Heart left ventricle (tissue), 16 donors: ENCODE data around the gene ITGAX. TPM values are rescaled to one million over a fixed set of nuclear protein-coding genes. Genes with fewer than 3 reads are reported as not detected.

Experiments used
- ATAC-seq, 4 donors: fragments of 200-7000 bp; cut with Tn5 transposase; one replicate each; pipeline ENCODE4 v1.9.1; 2020 to 2022; ENCODE audit warnings: moderate library complexity in 4 of 4, mild to moderate bottlenecking in 3 of 4, moderate number of reproducible peaks in 1 of 4
- DNase-seq, 5 donors: peaks; one replicate each; pipeline ENCODE4 v3.0.0-alpha.2; 2020
- H3K27ac ChIP-seq, 12 donors: fragments of 200-600 bp; sonication (generic) in 4 of 12; one replicate each; pipeline versions ENCODE4 v1.5.0 to v1.8.0; 2016 to 2022; ENCODE audit warnings: mild to moderate bottlenecking in 2 of 12
- H3K27me3 ChIP-seq, 9 donors: fragments of 200-600 bp; sonication (generic) in 2 of 9; one replicate each; pipeline versions ENCODE4 v1.5.1 to v1.8.0; 2016 to 2022; ENCODE audit warnings: mild to moderate bottlenecking in 3 of 9
- H3K36me3 ChIP-seq, 9 donors: fragments of 200-600 bp; sonication (generic) in 2 of 9; one replicate each; pipeline versions ENCODE4 v1.5.0 to v1.8.0; 2018 to 2022; ENCODE audit warnings: mild to moderate bottlenecking in 2 of 9
- H3K4me1 ChIP-seq, 12 donors: fragments of 200-600 bp; sonication (generic) in 4 of 12; one replicate each; pipeline versions ENCODE4 v1.5.0 to v1.8.0; 2016 to 2022; ENCODE audit warnings: mild to moderate bottlenecking in 3 of 12
- H3K4me3 ChIP-seq, 12 donors: fragments of 200-600 bp; sonication (generic) in 4 of 12; one replicate each; pipeline versions ENCODE4 v1.5.0 to v1.8.0; 2017 to 2022; ENCODE audit warnings: mild to moderate bottlenecking in 9 of 12, moderate library complexity in 4 of 12
- H3K9me3 ChIP-seq, 12 donors: fragments of 200-600 bp; sonication (generic) in 4 of 12; one replicate each; pipeline versions ENCODE4 v1.5.0 to v1.8.0; 2016 to 2022; ENCODE audit warnings: mild to moderate bottlenecking in 1 of 12
- CTCF ChIP-seq, 12 donors: fragments of 200-600 bp; sonication (generic) in 4 of 12; IDR thresholded peaks; one replicate each; pipeline versions ENCODE4 v1.5.0 to v1.8.0; 2018 to 2022; ENCODE audit warnings: antibody characterized with exemption in 12 of 12, mild to moderate bottlenecking in 5 of 12
- POLR2A ChIP-seq, 2 donors: fragments of 450-650 bp; IDR thresholded peaks; one replicate each; pipeline ENCODE4 v1.6.1; 2017; ENCODE audit warnings: antibody characterized with exemption in 2 of 2, mild to moderate bottlenecking in 2 of 2, moderate library complexity in 2 of 2
- WGBS, 4 donors: extraction: QIAGEN DNeasy Blood & Tissue Kit in 2 of 4; methylation state at CpG; one replicate each; pipeline versions ENCODE4 v1.1.5 to v1.1.7; 2013 to 2018; 5-methylcytosine and 5-hydroxymethylcytosine counted together
- intact Hi-C, 10 donors: fragments of 100-400 bp; cut with DNase I; formaldehyde crosslinking; loops; one replicate each; pipeline versions ENCODE4 v1.11.1 to v1.14.2; 2022
- polyA plus RNA-seq, 2 donors: library from polyadenylated mRNA; stranded (reverse); fragments of 200-250 nt; gene quantifications; one replicate each; pipeline ENCODE4 v1.2.3, GENCODE V29; 2013
- total RNA-seq, 9 donors: library from RNA; depleted of rRNA in 2 of 9; stranded (reverse); fragments of >200 nt in 2 of 9; fragmentation: NEBNext Ultra II Directional in 3 of 9; extraction: Animal tissue kit (Norgen Biotek cat#: 25700) in 3 of 9; gene quantifications; one replicate each; pipeline versions ENCODE4 v1.1.0 to v1.2.4, GENCODE V29; 2016 to 2023
- donor health status: ischemic (EF 13 %, LVEDD 7.1; RV severe dilation, severe dysfunction).
- donor health status: healthy with polysubstance abuse.
- donor health status: DM: no; HTN: yes; CAD: no.
- donor health status: DM: no; HTN: no; CAD: no.
- donor health status: ischemic (EF 25% LVEDD 6.9; RV normal size, moderate dysfunction).
- donor health status: ischemic (EF 25% LVEDD 5.7; RV mildly dilated, moderate dysfunction).
- donor health status: healthy.
- donor health status: DM: yes; HTN: yes; CAD: no.
- donor health status: ischemic (EF 35%, LVEDD 5.7; RV mildly dilated, moderate dysfunction).
- donor health status: nonischemic (EF 11% LVEDD 7.7; RV severe dilation, severe dysfunction).
- donor health status: DM: yes; HTN: yes; CAD: no.
- donor health status: PGD.
- donor health status: ischemic (EF 29% LVEDD 5.4; RV normal size, mild dysfunction).
- donor health status: nonischemic (EF 23%, LVEDD 6.1; RV moderate dilation, normal function).

The ITGAX gene
- total and polyA plus RNA-seq, 11 donors = 0.73 to 52.7 (median 2.0) TPM

- DNase-seq (no peak), ATAC-seq (no peak)
- H3K36me3 ChIP-seq = no peaks in the 10 kb centered on the region
- H3K4me3 ChIP-seq = no peak overlapping the region
- H3K27ac ChIP-seq = no peak overlapping the region
- H3K4me1 ChIP-seq = peaks cover 0 to 47% (median 0%) of the 10 kb centered on the region in 12 donors
- TF ChIP-seq CTCF (IDR thresholded peaks at IDR 0.05) = no peak
- TF ChIP-seq POLR2A (IDR thresholded peaks at IDR 0.05) = no peak
- intact Hi-C loops = no loop called here
- 75 to 86% (median 80%) methylated on average over 1 to 2 of the region's 2 CpGs for WGBS, 4 donors
- peaks cover 0 to 9% (median 0%) of the 10 kb centered on the region in 9 donors for H3K27me3 ChIP-seq
- no peaks in the 10 kb centered on the region for H3K9me3 ChIP-seq
These were observed 45.2 kb downstream of the ITGAX start for GRCh38 chr16:31400191-31400590.

GRCh38 chr16:31401436-31401835 is 46.5 kb downstream of the ITGAX start:
- no peak overlapping the region for H3K27ac ChIP-seq
- no peaks in the 10 kb centered on the region for H3K36me3 ChIP-seq
- H3K27me3 ChIP-seq = peaks cover 0 to 9% (median 0%) of the 10 kb centered on the region in 9 donors
- no peak overlapping the region for H3K4me3 ChIP-seq
- H3K4me1 ChIP-seq = peaks cover 0 to 37% (median 0%) of the 10 kb centered on the region in 12 donors
- ATAC-seq = no peak
- no peak for DNase-seq
- no peaks in the 10 kb centered on the region for H3K9me3 ChIP-seq
- intact Hi-C loops = no loop called here
- TF ChIP-seq CTCF (IDR thresholded peaks at IDR 0.05) = no peak
- TF ChIP-seq POLR2A (IDR thresholded peaks at IDR 0.05) = no peak
- WGBS, 4 donors = 58 to 71% (median 66%) methylated on average over 10 to 11 of the region's 11 CpGs

DNA sequence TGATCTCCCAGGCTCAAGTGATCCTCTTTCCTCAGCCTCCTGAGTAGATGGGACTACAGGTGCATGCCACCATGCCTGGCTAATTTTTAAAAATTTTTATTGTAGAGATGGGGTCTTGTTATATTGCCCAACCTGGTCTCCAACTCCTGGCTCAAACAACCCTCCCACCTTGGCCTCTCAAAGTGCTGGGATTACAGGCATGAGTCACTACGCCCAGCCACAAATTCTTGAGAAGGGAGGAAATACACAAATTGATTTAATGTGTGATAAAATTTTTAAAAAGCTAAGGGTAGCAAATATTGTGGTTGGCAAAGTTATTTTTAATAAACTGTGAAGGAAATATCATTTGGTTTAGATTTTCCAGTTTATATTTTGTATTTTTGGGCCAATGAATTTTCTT is 47.7 kb downstream of the ITGAX start:
- ATAC-seq (no peak), DNase-seq (no peak)
- intact Hi-C loops = no loop called here
- no peak overlapping the region for H3K27ac ChIP-seq
- peaks cover 0 to 3% (median 0%) of the 10 kb centered on the region in 9 donors for H3K27me3 ChIP-seq
- peaks cover 0 to 28% (median 0%) of the 10 kb centered on the region in 12 donors for H3K4me1 ChIP-seq
- no peaks in the 10 kb centered on the region for H3K9me3 ChIP-seq
- 81 to 90% (median 85%) methylated on average over 1 of the region's 1 CpG for WGBS, 4 donors
- no peak for TF ChIP-seq CTCF (IDR thresholded peaks at IDR 0.05)
- TF ChIP-seq POLR2A (IDR thresholded peaks at IDR 0.05) = no peak
- H3K36me3 ChIP-seq = no peaks in the 10 kb centered on the region
- no peak overlapping the region for H3K4me3 ChIP-seq

DNA sequence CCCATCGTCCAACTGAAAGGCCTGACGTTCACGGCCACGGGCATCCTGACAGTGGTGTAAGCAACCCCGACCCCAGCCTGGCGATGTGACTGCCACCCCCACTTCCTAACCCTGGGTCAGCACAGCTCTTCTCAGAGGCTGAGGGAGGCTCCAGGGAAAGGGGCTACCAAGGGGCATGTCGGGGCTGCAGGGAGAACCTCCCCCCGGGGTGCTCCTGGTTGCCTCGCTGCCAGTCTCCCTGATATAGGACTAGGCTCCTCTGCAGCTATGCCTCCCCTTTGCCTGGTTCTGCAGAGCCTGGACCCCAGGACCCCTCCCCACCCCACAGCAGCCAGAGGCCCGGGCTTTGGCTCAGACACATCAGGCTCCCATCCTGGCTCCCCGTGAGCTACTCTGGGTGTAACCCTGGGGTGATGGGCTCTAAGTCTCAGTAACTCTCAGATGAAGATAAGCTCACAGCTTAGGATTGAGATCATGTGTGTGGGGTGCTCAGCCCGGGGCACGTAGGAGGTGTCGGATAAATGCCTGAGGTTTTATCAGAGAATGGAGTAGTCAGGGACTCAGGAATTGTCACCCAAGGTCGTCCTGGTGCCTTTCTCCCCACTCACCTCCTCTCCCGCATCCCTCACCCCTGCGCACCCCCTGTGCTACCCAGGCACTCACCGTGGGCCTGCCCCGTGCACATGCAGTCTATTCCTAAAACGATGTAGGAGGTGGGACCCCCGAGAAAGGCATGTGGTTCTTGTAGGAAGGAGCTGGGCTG is 48.8 kb downstream of the ITGAX start:
- DNase-seq (no peak), ATAC-seq (peak in 1 of 4 donors; percentile 19)
- no peak overlapping the region for H3K27ac ChIP-seq
- 74 to 76% (median 74%) methylated on average over 16 to 21 of the region's 21 CpGs for WGBS, 4 donors
- peak overlapping the region in 7 of 12 donors; percentile 14 to 50 (median 30) for H3K4me3 ChIP-seq
- no peaks in the 10 kb centered on the region for H3K9me3 ChIP-seq
- H3K27me3 ChIP-seq = peaks cover 0 to 6% (median 0%) of the 10 kb centered on the region in 9 donors
- H3K4me1 ChIP-seq = peaks cover 0 to 24% (median 0%) of the 10 kb centered on the region in 12 donors
- intact Hi-C loops = no loop called here
- no peak for TF ChIP-seq POLR2A (IDR thresholded peaks at IDR 0.05)
- H3K36me3 ChIP-seq = no peaks in the 10 kb centered on the region
